ENCODE results near the gene PDP2.

DNA sequence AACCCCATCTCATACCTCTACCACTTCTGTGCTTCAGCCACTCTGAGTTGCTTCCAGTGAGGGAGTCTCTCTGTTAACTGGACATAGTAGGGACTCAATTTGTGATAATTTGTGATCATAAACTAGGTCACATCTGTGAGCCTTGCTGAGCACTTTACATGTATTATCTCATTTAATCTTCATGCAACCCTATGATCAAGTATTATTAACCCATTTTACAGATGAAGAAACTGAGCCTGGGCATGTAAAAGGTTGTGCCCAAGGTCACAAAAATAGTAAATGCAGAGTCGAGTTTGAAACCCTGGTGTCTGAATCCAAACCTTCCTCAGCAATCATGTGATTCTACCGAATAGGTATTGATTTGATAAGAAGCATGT, 18.6 kb downstream of the PDP2 start:
- TF ChIP-seq, protein P1, sequence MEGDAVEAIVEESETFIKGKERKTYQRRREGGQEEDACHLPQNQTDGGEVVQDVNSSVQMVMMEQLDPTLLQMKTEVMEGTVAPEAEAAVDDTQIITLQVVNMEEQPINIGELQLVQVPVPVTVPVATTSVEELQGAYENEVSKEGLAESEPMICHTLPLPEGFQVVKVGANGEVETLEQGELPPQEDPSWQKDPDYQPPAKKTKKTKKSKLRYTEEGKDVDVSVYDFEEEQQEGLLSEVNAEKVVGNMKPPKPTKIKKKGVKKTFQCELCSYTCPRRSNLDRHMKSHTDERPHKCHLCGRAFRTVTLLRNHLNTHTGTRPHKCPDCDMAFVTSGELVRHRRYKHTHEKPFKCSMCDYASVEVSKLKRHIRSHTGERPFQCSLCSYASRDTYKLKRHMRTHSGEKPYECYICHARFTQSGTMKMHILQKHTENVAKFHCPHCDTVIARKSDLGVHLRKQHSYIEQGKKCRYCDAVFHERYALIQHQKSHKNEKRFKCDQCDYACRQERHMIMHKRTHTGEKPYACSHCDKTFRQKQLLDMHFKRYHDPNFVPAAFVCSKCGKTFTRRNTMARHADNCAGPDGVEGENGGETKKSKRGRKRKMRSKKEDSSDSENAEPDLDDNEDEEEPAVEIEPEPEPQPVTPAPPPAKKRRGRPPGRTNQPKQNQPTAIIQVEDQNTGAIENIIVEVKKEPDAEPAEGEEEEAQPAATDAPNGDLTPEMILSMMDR (IDR thresholded peaks at IDR 0.05; ENCODE audit: low read depth, low read length, poor library complexity, severe bottlenecking): no peak
- TF ChIP-seq EZH2phosphoT487 (IDR thresholded peaks at IDR 0.05; ENCODE audit: borderline replicate concordance, low read length): no peak
